Trophoblast cell (in vitro differentiated cells and primary cell): Measurements from ENCODE around the gene C1orf159. TPM values are rescaled to one million over a fixed set of nuclear protein-coding genes. Genes with fewer than 3 reads are reported as not detected.

Experiments
- DNase-seq, 2 donors: peaks; one replicate each; pipeline ENCODE4 v3.0.0-alpha.2; 2016
- H2AFZ ChIP-seq: 2 replicates; pipeline ENCODE4 v1.6.1; 2013; ENCODE audit warnings: low read length, moderate library complexity, mild to moderate bottlenecking; ENCODE audit not compliant: insufficient read depth, poor library complexity
- H2AK5ac ChIP-seq: 2 replicates; pipeline ENCODE4 v1.6.1; 2013; ENCODE audit warnings: mild to moderate bottlenecking, low read length
- H2BK120ac ChIP-seq: 2 replicates; pipeline ENCODE4 v1.6.1; 2013; ENCODE audit warnings: low read length, mild to moderate bottlenecking, moderate library complexity; ENCODE audit not compliant: insufficient read depth, poor library complexity
- H2BK12ac ChIP-seq: 2 replicates; pipeline ENCODE4 v1.6.1; 2013; ENCODE audit warnings: mild to moderate bottlenecking, low read length, moderate library complexity
- H2BK5ac ChIP-seq: 2 replicates; pipeline ENCODE4 v1.6.1; 2013; ENCODE audit warnings: low read length, low read depth, moderate library complexity, mild to moderate bottlenecking; ENCODE audit not compliant: poor library complexity
- H3K14ac ChIP-seq: 2 replicates; pipeline ENCODE4 v1.6.1; 2013; ENCODE audit warnings: mild to moderate bottlenecking, low read length
- H3K18ac ChIP-seq: 2 replicates; pipeline ENCODE4 v1.6.1; 2013; ENCODE audit warnings: mild to moderate bottlenecking, low read length
- H3K23ac ChIP-seq: 2 replicates; pipeline ENCODE4 v1.6.1; 2013; ENCODE audit warnings: low read length
- H3K27ac ChIP-seq: 2 replicates; pipeline ENCODE4 v1.5.1; 2013; ENCODE audit warnings: low read depth, mild to moderate bottlenecking, inconsistent platforms, low read length, moderate library complexity
- H3K27me3 ChIP-seq: 2 replicates; pipeline ENCODE4 v1.6.1; 2013; ENCODE audit warnings: inconsistent platforms, mild to moderate bottlenecking, low read length, moderate library complexity; ENCODE audit not compliant: insufficient read depth
- H3K36me3 ChIP-seq, 2 experiments: 1 replicate in 1 of 2; 2 replicates in 1 of 2; pipeline ENCODE4 v1.6.1; 2013; ENCODE audit warnings: low read length in 2 of 2, mild to moderate bottlenecking in 2 of 2, moderate library complexity in 1 of 2; ENCODE audit not compliant: insufficient read depth in 2 of 2, control insufficient read depth in 1 of 2
- H3K4ac ChIP-seq: 2 replicates; pipeline ENCODE4 v1.6.1; 2013; ENCODE audit warnings: low read depth, mild to moderate bottlenecking, low read length, moderate library complexity
- H3K4me1 ChIP-seq, 2 experiments: 1 replicate in 1 of 2; 2 replicates in 1 of 2; pipeline ENCODE4 v1.6.1; 2013; ENCODE audit warnings: low read length in 2 of 2, mild to moderate bottlenecking in 2 of 2, moderate library complexity in 1 of 2; ENCODE audit not compliant: insufficient read depth in 2 of 2, control insufficient read depth in 1 of 2
- H3K4me2 ChIP-seq: 2 replicates; pipeline ENCODE4 v1.6.1; 2013; ENCODE audit warnings: inconsistent platforms, mild to moderate bottlenecking, low read length, moderate library complexity
- H3K4me3 ChIP-seq: 2 replicates; pipeline ENCODE4 v1.5.1; 2013; ENCODE audit warnings: mild to moderate bottlenecking, low read depth, low read length, inconsistent platforms
- H3K79me1 ChIP-seq: one replicate; pipeline ENCODE4 v1.6.1; 2013; ENCODE audit warnings: low read length
- H3K79me2 ChIP-seq: 2 replicates; pipeline ENCODE4 v1.6.1; 2013; ENCODE audit warnings: low read length, mild to moderate bottlenecking; ENCODE audit not compliant: control insufficient read depth, insufficient read depth, poor library complexity
- H3K9ac ChIP-seq: 2 replicates; pipeline ENCODE4 v1.6.1; 2013; ENCODE audit warnings: mild to moderate bottlenecking, low read length
- H3K9me3 ChIP-seq: 2 replicates; pipeline ENCODE4 v1.6.1; 2013; ENCODE audit warnings: low read depth, mild to moderate bottlenecking, control low read depth, inconsistent platforms, low read length; ENCODE audit not compliant: insufficient read depth
- H4K12ac ChIP-seq: 2 replicates; pipeline ENCODE4 v1.6.1; 2013; ENCODE audit warnings: low read depth, mild to moderate bottlenecking, low read length, moderate library complexity
- H4K8ac ChIP-seq: 2 replicates; pipeline ENCODE4 v1.6.1; 2013; ENCODE audit warnings: low read depth, mild to moderate bottlenecking, low read length, moderate library complexity
- H4K91ac ChIP-seq: one replicate; pipeline ENCODE4 v1.6.1; 2013; ENCODE audit warnings: low read depth, mild to moderate bottlenecking, low read length, moderate library complexity
- WGBS: extraction: QIAGEN DNeasy Blood & Tissue Kit; methylation state at CpG from one replicate; pipeline ENCODE4 v1.1.7; 2013; ENCODE audit warnings: missing lambda C conversion rate; ENCODE audit not compliant: insufficient read length, insufficient coverage; ENCODE audit errors: extremely low coverage; 5-methylcytosine and 5-hydroxymethylcytosine counted together
- polyA plus RNA-seq: library from polyadenylated mRNA; stranded (reverse); fragments of 200-250 nt; gene quantifications from 2 replicates; pipeline ENCODE4 v1.2.3, GENCODE V29; 2013

Gene C1orf159
- polyA plus RNA-seq, result 12.1 and 12.5 TPM in 2 replicates

- Histone ChIP-seq H3K79me2 (no peaks in the 10 kb centered on the region), H3K79me1 (peaks cover 4% of the 10 kb centered on the region), H3K9ac (peak within 1 kb of the TSS; percentile 78), H4K12ac (peak within 1 kb of the TSS; percentile 63), H2AFZ (peak within 1 kb of the TSS; percentile 86), H3K36me3 (peaks cover 15 to 16% of the 10 kb centered on the region in 2 experiments), H4K91ac (peak within 1 kb of the TSS; percentile 45), H3K14ac (peak within 1 kb of the TSS; percentile 79), H2BK12ac (no peak within 1 kb of the TSS), H2BK5ac (no peak within 1 kb of the TSS), H2BK120ac (no peak within 1 kb of the TSS), H3K27me3 (no peaks in the 10 kb centered on the region), H3K4me2 (peak within 1 kb of the TSS; percentile 98), H3K27ac (no peak within 1 kb of the TSS), H3K4ac (no peak within 1 kb of the TSS), H3K23ac (no peak within 1 kb of the TSS), H3K4me1 (peaks cover 2 to 4% of the 10 kb centered on the region in 2 experiments), H3K4me3 (peak within 1 kb of the TSS; percentile 99), H3K18ac (peak within 1 kb of the TSS; percentile 83), H3K9me3 (peaks cover 19% of the 10 kb centered on the region), H4K8ac (peak within 1 kb of the TSS; percentile 83), H2AK5ac (no peak within 1 kb of the TSS)
- peak; percentile 96 to 99 for DNase-seq
- no CpG with 5 or more reads among the region's 128 CpGs for WGBS
These were observed at the start of gene C1orf159 for GRCh38 chr1:1115786-1116700. TSS of gene C1orf159 (minus strand) at chr1:1116089. CDS start at chr1:1091543, 24,546 bp downstream.

- H3K4me2 ChIP-seq, result no peak overlapping the region
These were observed 49.6 kb upstream of the C1orf159 start for GRCh38 chr1:1165485-1165884.

GRCh38 chr1:1164701-1165451, 49.0 kb upstream of the C1orf159 start:
- Histone ChIP-seq H3K27ac (no peak overlapping the region), H4K12ac (no peak overlapping the region)

More at GRCh38 chr1:1165485-1165884, 49.6 kb upstream of the C1orf159 start:
- DNase-seq, result no peak
- H3K4me3 ChIP-seq, result no peak overlapping the region
- no peak overlapping the region for H2BK5ac ChIP-seq
- no peak overlapping the region for H4K91ac ChIP-seq
- H3K18ac ChIP-seq, result no peak overlapping the region
- peaks cover 7% of the 10 kb centered on the region for H3K9me3 ChIP-seq
- no peaks in the 10 kb centered on the region for H3K4me1 ChIP-seq
- no peaks in the 10 kb centered on the region for H3K79me2 ChIP-seq
- no peak overlapping the region for H3K4ac ChIP-seq
- no peak overlapping the region for H2BK12ac ChIP-seq
- H3K36me3 ChIP-seq, result no peaks in the 10 kb centered on the region
- H3K9ac ChIP-seq, result no peak overlapping the region
- H4K12ac ChIP-seq, result no peak overlapping the region
- H3K27ac ChIP-seq, result no peak overlapping the region
- H3K14ac ChIP-seq, result no peak overlapping the region
- no CpG with 5 or more reads among the region's 12 CpGs for WGBS
- H2AFZ ChIP-seq, result no peak overlapping the region
- H2AK5ac ChIP-seq, result no peak overlapping the region
- H3K23ac ChIP-seq, result no peak overlapping the region
- H4K8ac ChIP-seq, result no peak overlapping the region
- no peaks in the 10 kb centered on the region for H3K27me3 ChIP-seq
- H2BK120ac ChIP-seq, result no peak overlapping the region
- no peaks in the 10 kb centered on the region for H3K79me1 ChIP-seq

GRCh38 chr1:1164361-1164700, 48.4 kb upstream of the C1orf159 start:
- Histone ChIP-seq H3K4me1 (no peaks in the 10 kb centered on the region), H2BK5ac (no peak overlapping the region), H3K27ac (no peak overlapping the region), H3K79me2 (no peaks in the 10 kb centered on the region), H4K91ac (no peak overlapping the region), H4K12ac (no peak overlapping the region), H3K4me2 (no peak overlapping the region), H3K79me1 (no peaks in the 10 kb centered on the region), H3K4ac (no peak overlapping the region), H3K14ac (no peak overlapping the region), H3K23ac (no peak overlapping the region), H2BK12ac (no peak overlapping the region), H3K18ac (no peak overlapping the region), H3K27me3 (no peaks in the 10 kb centered on the region), H4K8ac (no peak overlapping the region), H2BK120ac (no peak overlapping the region), H2AK5ac (no peak overlapping the region), H3K36me3 (no peaks in the 10 kb centered on the region), H3K9me3 (peaks cover 10% of the 10 kb centered on the region), H3K4me3 (no peak overlapping the region), H3K9ac (no peak overlapping the region), H2AFZ (no peak overlapping the region)
- no peak for DNase-seq
- no CpG with 5 or more reads among the region's 26 CpGs for WGBS

More at GRCh38 chr1:1164701-1165451, 49.0 kb upstream of the C1orf159 start:
- Histone ChIP-seq H2BK12ac (no peak overlapping the region), H3K14ac (no peak overlapping the region), H2BK120ac (no peak overlapping the region), H3K79me1 (no peaks in the 10 kb centered on the region), H2AFZ (no peak overlapping the region), H3K36me3 (no peaks in the 10 kb centered on the region), H3K4me1 (no peaks in the 10 kb centered on the region), H3K18ac (no peak overlapping the region), H3K27me3 (no peaks in the 10 kb centered on the region), H3K4me2 (no peak overlapping the region), H4K91ac (no peak overlapping the region), H2BK5ac (no peak overlapping the region), H3K4me3 (no peak overlapping the region), H3K4ac (no peak overlapping the region), H2AK5ac (no peak overlapping the region), H3K79me2 (no peaks in the 10 kb centered on the region), H3K23ac (no peak overlapping the region), H3K9me3 (peaks cover 8% of the 10 kb centered on the region), H3K9ac (no peak overlapping the region), H4K8ac (no peak overlapping the region)
- peak in 1 of 2 donors; percentile 34 for DNase-seq
- no CpG with 5 or more reads among the region's 48 CpGs for WGBS
